Head of caudate nucleus (tissue), 42 donors: ENCODE data around the gene GGT5.
"Not testable (repeated sequence)": the region's sequence is repeated elsewhere in the genome, so short reads cannot be mapped to it uniquely, and the experiment has no call there.

Experiments
- DNase-seq, 42 donors: peaks; one replicate each; pipeline versions ENCODE4 v3.0.0 to v3.0.0-alpha.2; 2020 to 2021; ENCODE audit warnings: mixed read lengths in 7 of 42
- intact Hi-C: fragments of 100-400 bp; cut with DNase I; formaldehyde crosslinking; loops from one replicate; pipeline ENCODE4 v1.15.0; 2022

GGT5 gene

DNA sequence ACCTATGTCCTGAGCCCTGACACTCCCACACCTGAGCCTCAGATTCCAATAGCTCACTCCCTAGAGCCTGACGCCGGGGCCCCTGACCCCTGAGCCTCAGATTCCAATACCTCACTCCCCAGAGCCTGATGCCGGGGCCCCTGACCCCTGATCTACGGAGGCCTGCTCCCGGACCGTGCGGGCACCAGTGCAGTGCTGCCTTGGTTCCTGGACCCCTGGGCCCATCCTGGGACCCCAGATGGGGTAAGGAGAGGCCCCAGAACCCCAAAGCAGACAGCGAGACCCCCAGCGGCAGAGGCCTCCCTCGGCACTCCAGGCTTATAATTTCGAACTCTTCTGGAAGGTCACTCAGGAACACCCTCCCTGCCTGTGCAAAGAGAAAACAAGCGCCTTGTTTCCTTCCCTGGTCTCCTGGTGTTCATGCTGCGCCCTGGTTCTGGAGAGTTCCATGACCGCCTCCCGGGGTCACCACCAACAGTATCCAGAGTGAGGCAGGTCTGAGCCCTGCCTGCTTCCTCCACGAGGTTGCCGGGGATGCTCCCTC lies 56.1 kb downstream of the GGT5 start:
- DNase-seq, result no peak
- intact Hi-C loops, result no loop called here

DNA sequence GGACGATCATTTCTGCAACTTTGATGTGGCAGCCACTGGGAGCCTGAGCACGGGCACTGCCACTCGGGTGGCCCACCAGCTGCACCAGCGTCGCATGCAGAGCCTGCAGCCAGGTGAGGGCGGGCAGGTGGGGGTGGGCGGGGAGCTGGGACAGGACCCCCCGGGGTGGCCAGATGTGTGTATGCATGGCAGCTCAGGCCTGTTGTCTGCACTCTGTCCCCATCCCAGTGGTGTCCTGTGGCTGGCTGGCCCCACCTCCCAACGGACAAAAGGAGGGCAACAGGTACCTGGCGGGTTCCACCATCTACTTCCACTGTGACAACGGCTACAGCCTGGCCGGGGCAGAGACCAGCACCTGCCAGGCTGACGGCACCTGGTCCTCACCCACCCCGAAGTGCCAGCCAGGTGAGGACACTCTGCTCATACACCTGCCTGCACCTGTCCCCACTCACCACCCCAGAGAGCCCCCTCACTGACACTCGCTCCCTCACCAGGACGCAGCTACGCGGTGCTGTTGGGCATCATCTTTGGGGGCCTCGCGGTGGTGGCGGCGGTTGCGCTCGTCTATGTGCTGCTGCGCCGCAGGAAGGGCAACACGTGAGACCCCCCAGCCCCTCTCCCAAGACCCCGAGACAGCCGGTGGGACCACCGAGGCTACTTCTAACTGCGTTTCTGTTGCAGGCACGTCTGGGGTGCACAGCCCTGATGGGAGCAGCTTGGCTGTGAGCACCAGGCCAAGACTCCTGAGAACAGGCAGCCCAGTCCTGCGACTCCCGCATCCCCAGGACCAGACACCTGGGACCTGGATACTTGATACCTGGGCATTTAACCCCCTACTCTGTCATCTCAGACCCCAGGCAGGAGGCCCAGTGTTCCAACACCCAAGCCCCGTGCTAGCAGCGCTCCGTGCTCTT lies 56.9 kb downstream of the GGT5 start:
- intact Hi-C loops, result no loop called here

DNA sequence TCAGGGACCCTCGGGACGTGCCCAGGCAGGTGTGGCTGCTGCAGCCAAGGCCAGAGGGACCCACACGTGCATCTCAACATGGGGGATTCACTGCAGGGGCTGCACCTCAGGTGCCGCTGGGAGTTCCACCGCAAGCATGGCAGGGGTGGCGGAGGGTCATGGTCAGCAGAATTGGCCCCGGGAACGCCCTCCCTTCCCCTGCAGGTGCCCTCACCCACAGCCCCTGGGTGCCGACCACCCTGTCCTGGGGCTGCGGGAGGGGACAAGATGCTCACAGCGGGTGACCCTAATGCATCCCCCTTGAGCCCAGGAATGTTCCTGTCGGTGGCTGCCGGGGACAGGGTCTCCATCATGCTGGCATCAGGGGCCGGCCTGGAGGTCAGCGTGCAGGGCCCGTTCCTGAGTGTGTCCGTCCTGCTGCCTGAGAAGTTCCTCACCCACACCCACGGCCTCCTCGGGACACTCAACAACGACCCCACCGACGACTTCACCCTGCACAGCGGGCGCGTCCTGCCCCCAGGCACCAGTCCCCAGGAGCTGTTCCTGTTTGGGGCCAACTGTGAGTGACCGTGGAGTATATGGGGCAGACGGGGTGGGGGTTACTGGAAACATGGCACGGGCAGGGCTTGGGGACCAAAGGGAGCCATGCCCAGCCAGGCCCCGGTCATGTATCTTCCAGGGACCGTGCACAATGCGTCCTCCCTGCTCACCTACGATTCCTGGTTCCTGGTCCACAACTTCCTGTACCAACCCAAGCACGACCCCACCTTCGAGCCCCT lies 57.8 kb downstream of the GGT5 start:
- intact Hi-C loops, result no loop called here
- DNase-seq, result peak in 1 of 42 donors; percentile 5

More for the DNA sequence above, 56.9 kb downstream of the GGT5 start:
- DNase-seq, result peak in 1 of 42 donors; percentile 9

DNA sequence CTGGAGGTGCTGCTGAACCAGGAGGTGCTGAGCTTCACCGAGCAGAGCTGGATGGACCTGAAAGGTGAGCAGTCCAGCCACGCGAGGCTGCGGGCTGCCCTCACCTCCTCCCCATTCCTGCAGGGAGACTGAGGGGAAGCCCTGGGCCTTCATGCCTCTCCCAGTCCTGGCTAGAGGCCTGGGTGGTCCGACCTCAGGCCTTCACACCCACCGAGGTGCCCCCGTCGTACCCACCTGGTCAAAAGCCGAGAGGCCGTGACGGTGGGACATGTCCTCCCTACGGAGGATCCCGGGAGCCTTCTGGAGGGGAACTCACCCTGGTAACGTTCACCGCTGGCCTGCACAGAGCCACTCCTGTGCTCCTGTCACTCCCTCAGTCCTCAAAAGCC lies 58.5 kb downstream of the GGT5 start:
- intact Hi-C loops, result no loop called here
- DNase-seq, result no peak

DNA sequence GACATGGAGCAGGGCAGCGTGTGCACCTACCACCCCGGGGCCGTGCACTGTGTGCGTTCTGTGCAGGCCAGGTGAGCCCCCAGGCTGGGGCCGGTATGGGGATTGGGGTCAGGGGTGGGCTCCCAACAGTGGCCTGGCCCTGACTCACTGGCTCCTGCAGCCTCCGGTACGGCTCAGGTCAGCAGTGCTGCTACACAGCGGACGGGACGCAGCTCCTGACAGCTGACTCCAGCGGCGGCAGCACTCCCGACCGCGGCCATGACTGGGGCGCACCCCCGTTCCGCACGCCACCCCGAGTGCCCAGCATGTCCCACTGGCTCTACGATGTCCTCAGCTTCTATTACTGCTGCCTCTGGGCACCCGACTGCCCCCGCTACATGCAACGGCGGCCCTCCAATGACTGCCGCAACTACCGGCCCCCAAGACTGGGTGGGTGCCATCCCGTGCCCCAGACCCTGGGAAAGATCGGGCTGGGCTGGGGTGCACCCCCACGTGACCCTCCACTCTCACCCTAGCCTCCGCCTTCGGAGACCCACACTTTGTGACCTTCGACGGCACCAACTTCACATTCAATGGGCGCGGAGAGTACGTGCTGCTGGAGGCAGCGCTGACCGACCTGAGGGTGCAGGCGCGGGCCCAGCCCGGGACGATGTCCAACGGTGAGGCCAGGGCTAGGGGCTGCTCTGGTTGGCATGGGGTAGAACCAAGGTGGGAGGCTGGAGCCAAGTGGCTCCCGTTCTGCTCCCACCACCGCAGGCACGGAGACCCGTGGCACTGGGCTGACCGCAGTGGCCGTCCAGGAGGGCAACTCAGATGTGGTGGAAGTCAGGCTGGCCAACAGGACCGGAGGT lies 59.2 kb downstream of the GGT5 start:
- intact Hi-C loops, result no loop called here
- DNase-seq, result no peak

DNA sequence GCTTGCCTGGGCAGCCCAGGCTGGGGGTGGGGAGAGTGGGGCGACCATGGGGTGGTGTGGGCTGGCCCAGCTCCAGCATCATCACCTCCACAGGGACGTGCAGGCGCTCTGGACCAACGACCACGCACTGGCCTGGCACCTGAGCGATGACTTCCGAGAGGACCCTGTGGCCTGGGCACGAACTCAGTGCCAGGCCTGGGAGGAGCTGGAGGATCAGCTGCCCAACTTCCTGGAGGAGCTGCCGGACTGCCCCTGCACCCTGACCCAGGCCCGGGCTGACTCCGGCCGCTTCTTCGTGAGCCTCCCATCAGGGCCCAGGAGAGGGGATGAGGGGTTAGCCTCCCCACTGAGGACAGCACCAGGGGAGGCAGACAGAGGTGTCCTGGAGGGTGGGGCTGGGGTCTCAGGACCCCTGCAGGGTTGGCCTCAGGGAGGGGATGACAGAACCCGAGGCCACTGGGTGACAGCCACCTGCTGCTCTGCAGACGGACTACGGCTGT lies 59.8 kb downstream of the GGT5 start:
- intact Hi-C loops, result no loop called here
- no peak for DNase-seq

DNA sequence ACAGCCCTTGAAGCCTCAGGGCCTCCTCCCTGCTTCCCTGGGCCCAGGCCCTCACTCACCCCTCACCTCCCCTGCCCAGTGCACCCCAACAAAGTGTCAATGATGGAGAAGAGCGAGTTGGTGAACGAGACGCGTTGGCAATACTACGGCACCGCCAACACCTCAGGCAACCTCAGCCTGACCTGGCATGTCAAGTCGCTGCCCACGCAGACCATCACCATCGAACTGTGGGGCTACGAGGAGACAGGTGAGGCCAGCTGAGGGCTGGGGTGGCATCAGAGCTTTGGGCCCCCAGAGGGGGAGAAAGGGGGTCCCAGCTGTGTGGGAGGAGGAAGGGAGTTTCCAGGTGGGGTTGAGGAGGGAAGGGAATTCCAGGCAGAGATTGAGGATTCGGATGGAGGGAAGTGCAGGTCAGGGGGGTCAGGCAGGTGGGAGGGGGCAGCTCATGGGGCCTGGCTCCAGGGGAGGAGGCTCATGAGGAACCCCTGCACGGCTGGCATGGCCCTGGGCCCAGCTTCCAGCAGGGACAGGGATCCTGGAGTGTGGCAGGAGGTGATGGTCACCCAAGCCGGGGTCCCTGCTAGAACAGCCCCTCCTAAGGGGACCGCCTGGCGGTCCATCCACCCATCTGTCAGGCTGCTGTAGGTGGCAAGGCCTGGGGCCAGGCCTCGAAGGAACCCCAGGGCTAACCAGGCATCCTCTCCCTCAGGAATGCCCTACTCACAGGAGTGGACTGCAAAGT lies 60.7 kb downstream of the GGT5 start:
- intact Hi-C loops, result no loop called here
- no peak for DNase-seq

DNA sequence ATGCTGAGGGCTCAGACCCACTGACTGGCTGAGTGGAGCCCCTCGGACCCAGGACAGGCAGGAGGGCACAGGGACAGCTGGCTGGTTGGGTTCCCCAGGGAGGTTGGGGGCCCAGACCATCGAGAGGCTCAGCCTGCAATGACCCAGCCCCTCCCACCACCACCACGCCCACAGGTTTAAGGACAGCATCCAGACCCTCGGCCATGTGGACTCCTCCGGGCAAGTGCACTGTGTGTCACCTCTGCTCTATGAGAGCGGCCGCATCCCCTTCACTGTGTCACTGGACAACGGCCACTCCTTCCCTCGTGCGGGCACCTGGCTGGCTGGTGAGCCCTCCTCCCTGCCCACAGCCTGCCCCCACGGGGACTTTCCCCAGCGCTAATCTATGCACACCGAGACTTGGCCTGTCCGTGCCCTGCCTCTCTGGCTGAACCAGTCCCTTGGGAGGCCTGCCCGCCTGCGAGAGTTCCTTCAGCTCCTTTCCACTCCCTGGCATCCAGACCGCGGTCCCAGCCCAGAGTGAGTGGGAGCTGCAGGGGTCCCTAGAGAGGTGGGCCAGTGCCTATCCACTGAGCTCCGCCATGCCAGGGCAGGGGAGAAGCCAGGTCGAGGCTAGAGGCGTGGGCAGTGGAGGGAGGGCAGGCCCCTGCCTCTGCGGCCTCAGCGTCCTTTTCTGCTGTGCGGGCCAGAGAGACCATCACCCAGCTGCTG lies 61.4 kb downstream of the GGT5 start:
- intact Hi-C loops, result no loop called here
- DNase-seq, result no peak

DNA sequence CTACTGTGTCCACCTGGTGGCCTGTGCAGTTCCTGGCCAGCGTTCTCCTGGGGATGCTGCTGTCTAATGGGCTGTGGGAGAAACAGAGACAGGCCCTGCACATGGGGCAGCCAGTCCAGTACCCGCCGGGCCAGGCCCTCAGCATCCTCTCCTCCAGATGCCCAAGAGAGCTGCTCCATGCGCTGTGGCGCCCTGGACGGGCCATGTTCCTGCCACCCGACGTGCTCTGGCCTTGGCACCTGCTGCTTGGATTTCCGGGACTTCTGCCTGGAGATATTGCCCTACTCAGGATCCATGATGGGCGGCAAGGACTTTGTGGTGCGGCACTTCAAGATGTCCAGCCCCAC lies 62.0 kb downstream of the GGT5 start:
- DNase-seq, result not testable (repeated sequence)

DNA sequence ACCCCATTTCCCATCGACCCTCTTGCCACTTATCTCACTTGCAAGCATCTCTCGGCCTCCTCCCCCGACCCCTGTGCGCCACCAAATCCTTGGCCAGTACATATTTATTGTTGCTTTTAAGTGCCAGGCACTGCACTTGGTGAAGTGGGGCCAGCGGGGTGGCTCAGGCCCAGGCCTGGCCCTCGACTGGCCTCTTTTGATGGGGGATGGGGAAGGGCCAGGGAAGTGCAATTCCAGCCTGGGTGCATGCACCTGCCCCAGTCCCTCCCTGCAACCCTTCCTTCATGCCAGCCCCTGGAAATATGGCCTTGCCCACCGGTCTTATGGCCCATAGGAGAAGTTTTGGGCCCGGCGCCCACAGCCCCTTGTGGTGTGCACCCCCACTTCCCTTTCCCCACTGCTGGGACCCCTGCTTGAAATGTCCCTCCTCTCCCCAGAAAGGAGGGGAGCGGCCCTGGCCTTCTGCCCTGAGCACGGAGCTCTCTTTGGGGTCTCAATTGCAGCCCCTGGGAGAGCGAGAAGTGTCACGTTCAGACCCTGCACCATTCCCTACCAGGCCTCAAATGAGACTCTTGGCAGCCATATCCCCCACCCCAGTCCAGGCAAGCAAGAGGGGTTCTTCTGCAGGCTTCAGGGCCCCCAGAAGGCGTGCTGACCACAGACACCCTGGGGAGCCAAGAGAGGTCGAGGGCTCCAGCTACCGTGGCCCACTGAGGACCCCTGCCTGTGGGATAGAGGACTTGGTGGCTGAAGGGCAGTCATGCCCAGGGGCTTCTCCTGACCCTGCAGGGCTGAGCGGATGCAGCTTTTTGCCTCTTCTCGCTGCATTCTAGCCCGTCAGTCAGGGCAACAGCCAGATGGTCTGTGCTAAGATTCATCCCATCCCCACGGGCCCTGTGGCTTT lies 62.6 kb downstream of the GGT5 start:
- intact Hi-C loops, result no loop called here
- no peak for DNase-seq

More for the DNA sequence above, 62.0 kb downstream of the GGT5 start:
- intact Hi-C loops, result not testable (repeated sequence)

DNA sequence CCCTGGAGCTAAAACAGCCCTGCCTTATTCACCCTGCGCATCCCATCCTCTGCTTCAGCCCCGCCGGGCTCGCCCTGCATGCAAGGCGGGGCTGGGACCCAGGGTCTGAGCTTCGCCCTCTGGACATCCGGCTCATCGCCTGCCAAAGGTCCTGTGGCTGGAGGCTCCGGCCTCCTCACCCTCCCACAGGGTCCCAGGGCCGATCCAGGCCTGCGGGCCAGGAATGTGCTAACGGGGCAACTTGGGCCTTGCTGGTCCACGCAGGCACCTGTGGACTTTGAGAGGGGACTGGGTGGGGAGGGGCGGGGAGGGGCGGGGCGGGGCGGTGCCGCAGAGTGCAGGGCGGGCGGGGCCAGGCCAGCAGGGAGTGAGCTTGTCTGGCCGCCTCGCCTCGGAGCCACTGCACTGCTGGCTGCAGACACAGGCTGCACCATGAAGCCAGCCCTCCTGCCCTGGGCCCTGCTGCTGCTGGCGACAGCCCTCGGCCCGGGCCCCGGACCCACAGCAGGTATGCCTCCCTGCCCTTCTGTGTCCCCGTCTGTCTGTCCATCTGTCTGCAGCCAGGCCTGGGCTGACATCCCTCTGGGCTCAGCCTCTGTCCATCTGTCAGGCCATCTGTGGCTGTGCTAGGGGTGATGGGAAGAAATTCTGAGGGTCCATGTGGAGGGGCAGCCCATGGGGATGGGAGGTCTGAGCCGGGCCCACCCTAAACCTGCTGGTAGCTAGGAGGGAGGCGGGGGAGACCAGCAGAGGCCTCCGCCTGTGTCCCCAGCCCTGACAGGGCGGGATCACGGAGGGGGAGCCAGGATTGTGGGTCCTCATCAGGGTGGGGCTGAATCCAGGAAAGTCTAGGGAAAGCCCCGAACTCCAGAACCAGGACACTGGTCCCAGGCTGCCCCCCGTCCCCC lies 63.5 kb downstream of the GGT5 start, which contains the start of gene SUSD2:
SUSD2 (plus strand) TSS at position 400 of the 908 bp plus-strand sequence; CDS start at position 433, 33 bp downstream.
- intact Hi-C loops, result no loop called here
- DNase-seq, result no peak

DNA sequence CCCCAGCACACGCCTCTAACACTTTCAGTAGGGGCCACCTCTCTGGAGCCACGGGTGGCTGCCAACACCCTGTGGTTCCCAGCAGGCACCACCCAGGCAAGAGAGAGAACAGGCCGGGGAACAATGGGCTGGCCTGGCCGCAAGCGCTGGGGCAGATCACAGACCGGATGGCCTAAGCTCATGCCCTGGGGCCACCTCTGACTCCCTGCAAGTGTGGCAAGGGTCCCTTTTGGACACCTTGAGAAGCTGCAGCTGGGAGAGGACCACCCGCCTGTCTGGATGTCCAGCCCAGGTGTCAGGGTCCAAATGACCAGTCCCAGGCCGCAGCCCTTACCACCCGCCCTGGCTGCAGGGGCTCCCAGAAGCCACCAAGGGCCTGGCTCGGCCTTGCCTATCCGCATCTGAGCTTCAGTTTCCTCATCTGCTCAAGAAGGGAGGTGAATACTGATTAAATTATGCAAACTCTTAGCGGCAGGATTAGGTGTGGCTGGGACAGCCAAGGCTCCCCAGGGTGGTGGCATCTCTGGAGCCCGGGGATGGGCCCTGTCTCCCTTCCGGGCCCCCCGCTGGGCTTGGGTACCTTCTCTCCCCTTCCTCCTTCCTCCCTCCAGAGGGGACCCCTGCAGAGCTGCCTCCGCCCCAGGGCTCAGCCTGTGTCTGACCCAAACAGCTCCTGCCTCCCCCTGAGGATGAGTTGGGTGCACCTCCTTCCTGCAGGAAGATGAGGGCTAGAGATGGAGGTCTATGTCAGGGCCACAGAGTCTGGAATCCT lies 64.4 kb downstream of the GGT5 start:
- DNase-seq, result no peak
- intact Hi-C loops, result no loop called here

DNA sequence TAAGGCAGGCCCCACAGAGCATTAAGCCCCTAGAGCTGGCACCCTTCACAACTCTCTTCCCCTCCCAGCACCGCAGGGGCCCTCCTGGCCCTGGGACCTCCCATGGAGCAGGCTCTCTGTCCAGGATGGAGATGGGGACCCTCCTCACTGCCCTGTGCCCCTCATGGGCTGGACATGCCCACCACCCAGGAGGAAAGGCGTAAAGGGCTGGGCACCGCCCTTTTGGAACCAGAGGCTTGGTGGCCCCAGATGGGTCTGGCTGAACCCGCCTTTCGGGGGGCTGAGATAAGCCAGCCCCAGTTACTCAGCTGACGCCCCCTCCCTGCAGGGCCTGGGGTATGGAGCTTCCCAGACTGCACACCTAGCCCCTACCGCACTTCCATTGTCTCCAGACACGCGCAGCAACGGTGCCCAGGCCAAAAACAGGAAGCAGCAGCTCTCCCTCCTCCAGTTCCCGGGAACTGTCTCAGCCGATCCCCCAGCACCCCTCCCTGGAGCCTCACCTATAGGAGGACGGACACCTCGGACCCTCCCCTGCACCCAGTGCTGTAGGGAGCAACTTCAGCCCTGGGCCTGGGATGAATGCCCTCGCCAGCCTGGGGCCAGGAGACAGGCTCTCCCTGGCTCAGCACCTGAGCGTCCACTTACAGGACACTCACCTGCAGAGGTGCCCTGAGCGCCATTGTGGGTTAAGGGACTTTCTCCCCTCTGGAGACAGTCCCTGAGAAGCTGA lies 65.2 kb downstream of the GGT5 start:
- DNase-seq, result no peak
- intact Hi-C loops, result no loop called here
